RWPE2 (cell line): ENCODE measurements around the gene SESN3.

Source experiments
- ATAC-seq: fragments of 200-7000 bp; cut with Tn5 transposase; 3 replicates; pipeline ENCODE4 v1.9.1; 2021; ENCODE audit warnings: low read depth
- DNase-seq: peaks from one replicate; pipeline ENCODE4 v3.0.0-alpha.2; 2020; ENCODE audit warnings: low spot score
- H3K27ac ChIP-seq: fragments of 450-650 bp; 2 replicates; pipeline ENCODE4 v1.5.1; 2017; ENCODE audit warnings: mild to moderate bottlenecking; ENCODE audit not compliant: poor library complexity, severe bottlenecking
- H3K27me3 ChIP-seq: fragments of 250-450 bp; sonication (Bioruptor Pico); 2 replicates; pipeline ENCODE4 v1.5.1; 2021; ENCODE audit warnings: mild to moderate bottlenecking, moderate library complexity; ENCODE audit not compliant: insufficient read depth, poor library complexity, severe bottlenecking
- H3K36me3 ChIP-seq: fragments of 250-450 bp; sonication (Bioruptor Pico); 2 replicates; pipeline ENCODE4 v1.5.1; 2020; ENCODE audit warnings: low read depth, mild to moderate bottlenecking, moderate library complexity
- H3K4me1 ChIP-seq: fragments of 250-450 bp; sonication (Bioruptor Pico); 2 replicates; pipeline ENCODE4 v1.5.1; 2021; ENCODE audit warnings: mild to moderate bottlenecking, moderate library complexity; ENCODE audit not compliant: insufficient read depth, poor library complexity, severe bottlenecking
- H3K4me3 ChIP-seq: fragments of 250-450 bp; sonication (Bioruptor Pico); 2 replicates; pipeline ENCODE4 v1.5.1; 2021; ENCODE audit warnings: mild to moderate bottlenecking, moderate library complexity; ENCODE audit not compliant: severe bottlenecking
- H3K9me3 ChIP-seq: fragments of 250-450 bp; sonication (Bioruptor Pico); 2 replicates; pipeline ENCODE4 v1.5.1; 2021; ENCODE audit warnings: mild to moderate bottlenecking, moderate library complexity; ENCODE audit not compliant: severe bottlenecking
- CTCF ChIP-seq: fragments of 450-650 bp; IDR thresholded peaks from one replicate; pipeline ENCODE4 v1.5.1; 2017; ENCODE audit warnings: mild to moderate bottlenecking, moderate library complexity; ENCODE audit not compliant: poor library complexity, severe bottlenecking

SESN3 gene

GRCh38 chr11:95262994-95263765 is 32.2 kb upstream of the SESN3 start:
- TF ChIP-seq CTCF = no peak
- Histone ChIP-seq H3K27me3 (no peaks in the 10 kb centered on the region), H3K36me3 (no peaks in the 10 kb centered on the region), H3K27ac (no peak overlapping the region), H3K4me1 (no peaks in the 10 kb centered on the region), H3K4me3 (no peak overlapping the region), H3K9me3 (no peaks in the 10 kb centered on the region)
- no peak for ATAC-seq
- no peak for DNase-seq

- no peak for TF ChIP-seq CTCF
- no peaks in the 10 kb centered on the region for H3K9me3 ChIP-seq
- H3K36me3 ChIP-seq = no peaks in the 10 kb centered on the region
- peaks cover 10% of the 10 kb centered on the region for H3K4me1 ChIP-seq
- DNase-seq = no peak
- H3K27ac ChIP-seq = no peak overlapping the region
- no peaks in the 10 kb centered on the region for H3K27me3 ChIP-seq
- no peak overlapping the region for H3K4me3 ChIP-seq
- no peak for ATAC-seq
Measured at GRCh38 chr11:95257456-95257971, 26.5 kb upstream of the SESN3 start.

- DNase-seq (no peak), ATAC-seq (no peak)
- Histone ChIP-seq H3K4me1 (peaks cover 10% of the 10 kb centered on the region), H3K4me3 (no peak overlapping the region), H3K27me3 (no peaks in the 10 kb centered on the region), H3K36me3 (no peaks in the 10 kb centered on the region), H3K27ac (no peak overlapping the region), H3K9me3 (no peaks in the 10 kb centered on the region)
- TF ChIP-seq CTCF = no peak
Measured at GRCh38 chr11:95256321-95256779, 25.3 kb upstream of the SESN3 start.

GRCh38 chr11:95255251-95256145 is 24.5 kb upstream of the SESN3 start:
- H3K4me3 ChIP-seq = no peak overlapping the region
- H3K4me1 ChIP-seq = peaks cover 10% of the 10 kb centered on the region
- no peaks in the 10 kb centered on the region for H3K27me3 ChIP-seq
- no peaks in the 10 kb centered on the region for H3K36me3 ChIP-seq
- H3K9me3 ChIP-seq = no peaks in the 10 kb centered on the region
- no peak for DNase-seq
- peak overlapping the region; percentile 18 for H3K27ac ChIP-seq
- ATAC-seq = no peak
- no peak for TF ChIP-seq CTCF
